GM21367 (cell line): ENCODE data around the gene SYNC.
"Not testable (repeated sequence)": the region's sequence is repeated elsewhere in the genome, so short reads cannot be mapped to it uniquely, and the experiment has no call there.

Experiments used
- ATAC-seq: cut with Tn5 transposase; IDR thresholded peaks from one replicate; pipeline ENCODE4 v1.9.1; 2021; ENCODE audit not compliant: unreplicated experiment

Gene SYNC

GRCh38 chr1:32647308-32648134 is 55.0 kb downstream of the SYNC start:
- no peak for ATAC-seq

DNA sequence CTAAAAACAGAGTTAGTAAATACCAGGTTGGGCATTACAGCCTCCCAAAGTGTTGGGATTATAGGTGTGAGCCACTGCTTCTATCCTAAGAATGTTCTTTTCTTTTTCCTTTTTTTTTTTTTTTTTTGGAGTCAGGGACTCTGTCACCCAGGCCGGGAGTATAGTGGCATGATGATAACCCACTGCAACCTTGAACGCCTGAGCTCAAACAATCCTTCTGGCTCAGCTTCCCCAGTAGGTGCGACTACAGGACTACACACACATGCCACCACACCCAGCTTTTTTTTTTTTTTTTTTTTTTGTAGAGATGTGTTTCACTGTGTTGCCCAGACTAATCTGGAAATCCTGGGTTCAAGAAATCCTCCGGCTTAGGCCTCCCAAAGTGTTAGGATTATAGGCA is 58.1 kb downstream of the SYNC start:
- ATAC-seq: no peak

- not testable (repeated sequence) for ATAC-seq
Measured at GRCh38 chr1:32642292-32642827, 60.2 kb downstream of the SYNC start.

GRCh38 chr1:32639489-32640075 is 63.0 kb downstream of the SYNC start:
- no peak for ATAC-seq

DNA sequence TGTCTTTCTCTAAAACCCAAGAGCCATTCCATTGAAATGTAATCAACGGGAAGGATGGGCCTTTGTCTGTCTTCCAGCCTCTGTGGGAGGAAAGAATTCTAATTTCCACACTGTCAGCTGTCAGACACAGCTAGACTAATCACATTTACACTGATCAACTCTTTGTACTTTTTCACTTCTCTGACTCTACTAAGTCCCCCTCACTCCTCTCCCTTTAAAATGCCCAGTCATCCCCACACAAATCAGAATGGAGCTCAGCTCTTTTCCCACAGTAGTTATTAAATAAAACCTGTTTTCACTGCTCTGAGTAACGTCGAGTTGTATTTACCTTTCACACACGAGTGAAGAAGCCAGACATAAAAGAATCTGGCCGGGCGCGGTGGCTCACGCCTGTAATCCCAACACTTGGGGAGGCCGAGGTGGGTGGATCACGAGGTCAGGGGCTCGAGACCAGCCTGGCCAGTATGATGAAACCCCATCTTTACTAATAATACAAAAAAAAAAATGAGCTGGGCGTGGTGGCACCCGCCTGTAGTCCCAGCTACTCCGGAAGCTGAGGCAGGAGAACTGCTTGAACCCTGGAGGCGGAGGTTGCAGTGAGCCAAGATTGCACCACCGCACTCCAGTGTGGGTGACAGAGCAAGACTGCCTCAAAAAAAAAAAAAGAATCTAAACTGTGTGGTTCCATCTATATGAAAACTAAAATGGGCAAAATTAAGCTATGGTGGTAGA is 65.5 kb downstream of the SYNC start:
- ATAC-seq: no peak

DNA sequence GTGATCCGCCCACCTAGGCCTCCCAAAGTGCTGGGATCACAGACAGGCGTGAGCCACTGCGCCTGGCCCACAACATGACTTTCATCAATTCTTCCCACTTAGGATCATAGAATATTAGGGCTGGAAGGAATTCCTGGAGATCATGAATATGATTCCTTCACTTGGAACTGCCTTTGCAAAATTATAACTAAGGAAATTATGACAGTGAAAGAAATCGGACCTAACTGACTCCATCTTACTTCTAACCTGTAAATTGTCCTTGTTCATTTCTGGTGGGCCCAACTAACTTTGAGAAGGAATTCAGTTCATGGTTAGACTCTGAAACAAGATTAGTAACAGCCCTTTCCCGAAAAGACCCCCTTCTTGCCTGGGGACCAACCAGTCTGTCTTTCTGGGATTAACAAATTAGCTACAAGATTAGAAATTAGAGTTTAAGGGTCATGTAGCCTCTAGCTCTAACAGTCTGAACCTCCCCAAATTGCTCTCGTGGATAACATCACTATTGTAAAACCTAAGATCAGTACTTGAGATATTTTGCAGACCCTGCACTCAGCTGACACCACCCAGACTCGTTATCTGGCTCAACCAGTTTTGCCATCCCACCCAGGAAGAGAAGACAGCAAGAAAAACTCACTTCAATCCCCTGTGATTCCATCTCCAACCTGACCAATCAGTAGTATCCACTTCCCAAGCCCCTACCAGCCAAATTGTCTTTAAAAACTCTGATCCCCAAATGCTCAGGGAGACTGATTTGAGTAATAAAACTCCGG is 66.9 kb downstream of the SYNC start:
- no peak for ATAC-seq

DNA sequence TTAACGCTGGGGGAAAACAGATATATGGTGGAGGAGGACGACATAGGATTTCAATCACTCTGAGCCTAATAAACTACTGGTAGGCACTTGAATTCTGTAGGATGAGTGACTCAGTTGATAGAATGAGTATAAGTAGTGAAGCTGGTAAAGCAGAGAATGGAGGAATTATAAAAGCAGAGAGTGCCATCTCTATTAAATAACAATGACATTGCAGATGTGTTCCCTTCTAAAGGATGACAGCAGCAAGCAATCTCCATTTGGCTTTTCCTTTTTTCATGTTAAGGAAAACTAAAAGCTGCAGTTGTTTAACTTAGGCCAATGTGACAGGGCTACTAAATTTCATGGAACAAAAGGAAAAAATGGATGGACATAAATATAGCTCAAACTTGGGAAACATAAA is 69.7 kb downstream of the SYNC start:
- no peak for ATAC-seq

- not testable (repeated sequence) for ATAC-seq
Measured at GRCh38 chr1:32630173-32630572, 72.4 kb downstream of the SYNC start.
